Fibroblast of lung (primary cell): Measurements from ENCODE around the gene FAM174C. TPM values are rescaled to one million over a fixed set of nuclear protein-coding genes. Genes with fewer than 3 reads are reported as not detected.

Source experiments
- DNase-seq, 2 donors: peaks; one replicate each; pipeline versions ENCODE4 v3.0.0 to v3.0.0-alpha.2; 2010; ENCODE audit warnings: low read depth in 2 of 2
- H2AFZ ChIP-seq: 2 replicates; pipeline ENCODE4 v1.5.1; 2012; ENCODE audit warnings: low read length, control low read depth, inconsistent platforms
- H3K27ac ChIP-seq: 2 replicates; pipeline ENCODE4 v1.5.1; 2011; ENCODE audit warnings: low read length, control low read depth; ENCODE audit not compliant: insufficient read depth
- H3K27me3 ChIP-seq: 2 replicates; pipeline ENCODE4 v1.5.1; 2011; ENCODE audit warnings: mild to moderate bottlenecking, low read length; ENCODE audit not compliant: control insufficient read depth, insufficient read depth
- H3K36me3 ChIP-seq: 2 replicates; pipeline ENCODE4 v1.5.1; 2011; ENCODE audit warnings: low read length; ENCODE audit not compliant: control insufficient read depth, insufficient read depth
- H3K4me1 ChIP-seq: 2 replicates; pipeline ENCODE4 v1.5.1; 2011; ENCODE audit warnings: low read length; ENCODE audit not compliant: control insufficient read depth, insufficient read depth; ENCODE audit errors: extremely low read depth
- H3K4me2 ChIP-seq: 2 replicates; pipeline ENCODE4 v1.5.1; 2011; ENCODE audit warnings: low read length, control low read depth; ENCODE audit not compliant: insufficient read depth; ENCODE audit errors: extremely low read depth
- H3K4me3 ChIP-seq, 4 experiments: fragments of 200-600 bp in 1 of 4; sonication (generic) in 1 of 4; replicated peaks in 1 of 4; 2 replicates each; pipeline ENCODE4 v1.5.1; 2011 to 2016; ENCODE audit warnings: low read length in 4 of 4, low read depth in 3 of 4, mild to moderate bottlenecking in 3 of 4, control low read depth in 2 of 4, inconsistent platforms in 1 of 4, mixed read lengths in 1 of 4; ENCODE audit not compliant: insufficient read depth in 1 of 4; ENCODE audit errors: control extremely low read depth in 1 of 4
- H3K79me2 ChIP-seq: 2 replicates; pipeline ENCODE4 v1.5.1; 2012; ENCODE audit warnings: mild to moderate bottlenecking, low read length, inconsistent platforms; ENCODE audit not compliant: control insufficient read depth, insufficient read depth
- H3K9ac ChIP-seq: 2 replicates; pipeline ENCODE4 v1.5.1; 2011; ENCODE audit warnings: mild to moderate bottlenecking, low read length, control low read depth; ENCODE audit not compliant: insufficient read depth
- H3K9me3 ChIP-seq: 2 replicates; pipeline ENCODE4 v1.5.1; 2012; ENCODE audit warnings: low read depth, low read length; ENCODE audit not compliant: control insufficient read depth, insufficient read depth
- H4K20me1 ChIP-seq: 2 replicates; pipeline ENCODE4 v1.5.1; 2011; ENCODE audit warnings: low read length; ENCODE audit not compliant: control insufficient read depth, insufficient read depth; ENCODE audit errors: extremely low read depth
- CTCF ChIP-seq, 2 donors: IDR thresholded peaks in 1 of 2; conservative IDR thresholded peaks in 1 of 2; 1 replicate in 1 of 2; 2 replicates in 1 of 2; pipeline ENCODE4 v1.5.1; 2011 to 2012; ENCODE audit warnings: low read length in 2 of 2, control low read depth in 1 of 2, inconsistent platforms in 1 of 2, low read depth in 1 of 2, mild to moderate bottlenecking in 1 of 2
- EZH2 ChIP-seq: IDR thresholded peaks from 2 replicates; pipeline ENCODE4 v1.5.1; 2012; ENCODE audit warnings: low read length, control low read depth, mild to moderate bottlenecking; ENCODE audit errors: missing control alignments
- polyA plus RNA-seq, 2 donors: library from polyadenylated mRNA; depleted of rRNA in 1 of 2; stranded (reverse) in 1 of 2; unstranded in 1 of 2; fragments of >200 nt; gene quantifications; 2 replicates each; pipeline ENCODE4 v1.2.1, GENCODE V29; 2011 to 2012; ENCODE audit warnings: missing spikeins in 1 of 2
- total RNA-seq: library from RNA; depleted of rRNA; stranded (reverse); fragments of >200 nt; gene quantifications from 2 replicates; pipeline ENCODE4 v1.2.1, GENCODE V29; 2014

Gene FAM174C
- total and polyA plus RNA-seq, 2 donors (not counting 1 experiment from before 2014, with no cell fraction given), result 16.1 to 22.5 TPM

DNA sequence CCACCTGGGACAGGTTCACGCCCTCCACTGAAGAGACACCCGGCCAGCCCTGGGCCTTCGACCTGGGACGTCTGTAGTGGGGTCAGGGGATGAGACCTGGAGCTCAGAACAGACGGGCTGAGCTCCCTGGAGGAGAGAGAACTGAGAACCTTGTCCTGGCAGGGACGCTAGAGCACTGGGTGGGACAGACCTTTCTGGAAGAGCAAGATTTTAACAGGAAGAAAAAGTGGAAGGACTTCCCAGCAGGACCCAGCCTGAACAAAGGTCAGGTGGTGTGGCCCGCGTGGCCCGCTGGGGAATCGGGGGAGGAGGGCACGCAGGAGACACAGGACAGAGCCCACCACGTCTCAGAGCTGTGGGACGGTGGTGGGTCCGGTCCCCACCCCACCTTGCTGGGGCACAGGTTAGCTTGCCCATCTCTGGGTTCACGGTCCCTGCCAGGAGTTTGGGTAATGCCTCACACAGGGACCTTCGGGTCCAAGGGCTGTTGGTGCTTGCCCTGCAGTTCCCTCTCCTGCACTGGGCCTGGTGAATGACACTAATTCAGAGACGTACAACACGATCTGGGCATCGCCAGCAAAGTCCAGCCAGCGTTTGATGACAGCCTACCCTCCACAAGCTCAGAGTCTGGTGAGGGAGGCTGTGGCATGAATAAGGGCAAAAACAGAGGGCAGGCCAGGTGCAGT, 9.1 kb downstream of the FAM174C start:
- DNase-seq, result no peak
- H2AFZ ChIP-seq, result no peak overlapping the region
- no peak overlapping the region for H3K4me2 ChIP-seq
- H3K27me3 ChIP-seq, result peaks cover 31% of the 10 kb centered on the region
- H3K9me3 ChIP-seq, result no peaks in the 10 kb centered on the region
- no peak overlapping the region for H3K4me3 ChIP-seq
- H3K9ac ChIP-seq, result no peak overlapping the region
- no peaks in the 10 kb centered on the region for H4K20me1 ChIP-seq
- no peaks in the 10 kb centered on the region for H3K79me2 ChIP-seq
- TF ChIP-seq CTCF (conservative IDR thresholded peaks at IDR 0.05 in 1 of 2, IDR thresholded peaks at IDR 0.05 in 1 of 2; ENCODE audit: low read depth in 1 of 2, low read length in 2 of 2) (no peak), EZH2 (peak; percentile 91)
- H3K36me3 ChIP-seq, result peaks cover 5% of the 10 kb centered on the region
- H3K4me1 ChIP-seq, result no peaks in the 10 kb centered on the region
- no peak overlapping the region for H3K27ac ChIP-seq

DNA sequence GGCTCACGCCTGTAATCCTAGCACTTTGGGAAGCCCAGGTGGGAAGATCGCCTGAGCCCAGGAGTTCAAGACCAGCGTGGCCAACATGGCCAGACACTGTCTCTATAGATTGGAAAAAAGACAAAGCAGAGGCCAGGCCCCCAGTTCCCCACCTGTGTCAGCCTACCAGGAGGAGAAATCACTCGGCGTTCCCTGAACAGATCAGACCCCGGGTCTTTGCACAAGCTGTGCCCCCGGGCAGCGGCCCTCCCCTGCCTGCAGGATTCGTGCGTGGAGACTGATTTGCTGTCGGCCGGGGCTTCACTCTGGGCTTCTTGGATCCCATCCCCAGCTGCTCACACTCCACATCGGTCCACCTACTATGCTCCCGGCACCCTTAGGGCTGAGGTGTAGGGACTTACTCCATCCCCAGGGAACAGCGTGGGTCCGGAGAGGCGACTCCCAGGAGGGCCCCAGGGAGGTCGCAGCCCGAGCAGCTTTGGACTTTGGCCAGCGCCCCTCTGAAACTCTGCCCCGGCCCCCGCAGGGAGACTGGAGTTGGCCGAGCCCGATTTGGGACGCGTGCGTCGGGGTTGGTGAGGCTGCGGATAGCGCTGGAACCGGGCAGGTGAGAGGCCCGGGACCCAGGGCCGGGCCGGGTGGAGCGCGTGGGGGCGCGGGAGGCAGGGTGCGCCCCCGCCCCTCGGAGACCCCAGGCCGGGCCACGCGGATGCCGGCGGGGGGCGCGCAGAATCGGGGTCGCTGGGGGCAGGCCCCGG, 9.8 kb downstream of the FAM174C start:
- Histone ChIP-seq H3K4me3 (no peak overlapping the region), H3K9ac (no peak overlapping the region), H3K79me2 (no peaks in the 10 kb centered on the region), H3K4me1 (no peaks in the 10 kb centered on the region), H3K27ac (no peak overlapping the region), H3K36me3 (peaks cover under 1% of the 10 kb centered on the region), H2AFZ (no peak overlapping the region), H4K20me1 (no peaks in the 10 kb centered on the region), H3K27me3 (peaks cover 31% of the 10 kb centered on the region), H3K9me3 (no peaks in the 10 kb centered on the region), H3K4me2 (no peak overlapping the region)
- TF ChIP-seq EZH2 (peak; percentile 93), CTCF (conservative IDR thresholded peaks at IDR 0.05 in 1 of 2, IDR thresholded peaks at IDR 0.05 in 1 of 2; ENCODE audit: low read depth in 1 of 2, low read length in 2 of 2) (no peak)
- DNase-seq, result no peak

GRCh38 chr19:1285737-1286360, 10.5 kb downstream of the FAM174C start, which contains the start of gene EFNA2:
EFNA2 (plus strand) TSS chr19:1285873; CDS start chr19:1286169, 296 bp downstream.
- no peak for TF ChIP-seq EZH2
- no peak for TF ChIP-seq CTCF (conservative IDR thresholded peaks at IDR 0.05 in 1 of 2, IDR thresholded peaks at IDR 0.05 in 1 of 2; ENCODE audit: low read depth in 1 of 2, low read length in 2 of 2)
- Histone ChIP-seq H4K20me1 (no peaks in the 10 kb centered on the region), H3K9me3 (no peaks in the 10 kb centered on the region), H3K4me2 (no peak within 1 kb of the TSS), H3K9ac (no peak within 1 kb of the TSS), H3K27me3 (peaks cover 31% of the 10 kb centered on the region), H3K4me1 (no peaks in the 10 kb centered on the region), H3K36me3 (no peaks in the 10 kb centered on the region), H2AFZ (no peak within 1 kb of the TSS), H3K4me3 (no peak within 1 kb of the TSS), H3K79me2 (no peaks in the 10 kb centered on the region), H3K27ac (no peak within 1 kb of the TSS)
- DNase-seq, result no peak
